Keratinocyte (primary cell): Measurements from ENCODE around the gene NHLRC3. TPM values are rescaled to one million over a fixed set of nuclear protein-coding genes. Genes with fewer than 3 reads are reported as not detected.

Experiments used
- DNase-seq: peaks from one replicate; pipeline ENCODE4 v3.0.0-alpha.2; 2011; ENCODE audit warnings: low read depth, missing footprints, low spot score
- FAIRE-seq: peaks from 2 replicates; lab custom pipeline; 2011; peaks lifted over from hg19 to GRCh38; lab: Jason Lieb, UNC
- H2AFZ ChIP-seq: 2 replicates; pipeline ENCODE4 v1.6.0; 2012; ENCODE audit warnings: low read length, control low read depth, inconsistent platforms; ENCODE audit not compliant: control insufficient read depth
- H3K27ac ChIP-seq: 2 replicates; pipeline ENCODE4 v1.5.1; 2011; ENCODE audit warnings: low read length; ENCODE audit not compliant: control insufficient read depth, insufficient read depth
- H3K27me3 ChIP-seq: 3 replicates; pipeline ENCODE4 v1.6.0; 2011; ENCODE audit warnings: low read length; ENCODE audit not compliant: control insufficient read depth, insufficient read depth; ENCODE audit errors: extremely low read depth
- H3K36me3 ChIP-seq, 2 experiments: 2 replicates in 1 of 2; 3 replicates in 1 of 2; pipeline ENCODE4 v1.5.1; 2011; ENCODE audit warnings: low read length in 2 of 2, mild to moderate bottlenecking in 1 of 2; ENCODE audit not compliant: control insufficient read depth in 2 of 2, insufficient read depth in 2 of 2; ENCODE audit errors: extremely low read depth in 1 of 2
- H3K4me1 ChIP-seq: 3 replicates; pipeline ENCODE4 v1.5.1; 2011; ENCODE audit warnings: low read length; ENCODE audit not compliant: control insufficient read depth, insufficient read depth; ENCODE audit errors: extremely low read depth
- H3K4me2 ChIP-seq: 3 replicates; pipeline ENCODE4 v1.6.0; 2011; ENCODE audit warnings: low read depth, low read length; ENCODE audit not compliant: control insufficient read depth, insufficient read depth; ENCODE audit errors: extremely low read depth
- H3K4me3 ChIP-seq, 3 experiments: fragments of 200-600 bp in 1 of 3; sonication (generic) in 1 of 3; 2 replicates in 2 of 3; 3 replicates in 1 of 3; pipeline ENCODE4 v1.5.1; 2011 to 2016; ENCODE audit warnings: low read length in 3 of 3, mild to moderate bottlenecking in 3 of 3, control low read depth in 2 of 3, inconsistent platforms in 1 of 3, low read depth in 1 of 3, mixed read lengths in 1 of 3, mixed run types in 1 of 3, moderate library complexity in 1 of 3; ENCODE audit not compliant: control insufficient read depth in 2 of 3, insufficient read depth in 2 of 3; ENCODE audit errors: extremely low read depth in 1 of 3
- H3K79me2 ChIP-seq: 2 replicates; pipeline ENCODE4 v1.6.0; 2012; ENCODE audit warnings: low read length; ENCODE audit not compliant: control insufficient read depth, insufficient read depth
- H3K9ac ChIP-seq: 3 replicates; pipeline ENCODE4 v1.6.0; 2011; ENCODE audit warnings: low read length; ENCODE audit not compliant: control insufficient read depth, insufficient read depth; ENCODE audit errors: extremely low read depth
- H3K9me1 ChIP-seq: 3 replicates; pipeline ENCODE4 v1.6.0; 2011; ENCODE audit warnings: low read length; ENCODE audit not compliant: control insufficient read depth, insufficient read depth; ENCODE audit errors: extremely low read depth
- H3K9me3 ChIP-seq: 2 replicates; pipeline ENCODE4 v1.5.1; 2012; ENCODE audit warnings: low read depth, low read length; ENCODE audit not compliant: control insufficient read depth
- H4K20me1 ChIP-seq: 3 replicates; pipeline ENCODE4 v1.6.0; 2011; ENCODE audit warnings: low read length; ENCODE audit not compliant: control insufficient read depth, insufficient read depth; ENCODE audit errors: extremely low read depth
- EZH2 ChIP-seq: IDR thresholded peaks from one replicate; pipeline ENCODE4 v1.6.1; 2012; ENCODE audit warnings: inconsistent platforms, mild to moderate bottlenecking, low read length, moderate library complexity
- dilution Hi-C: fragments of 300-500 bp; cut with MboI; formaldehyde crosslinking; loops from one replicate; pipeline ENCODE4 v1.7.0; 2020; ENCODE audit warnings: low sequenced_read_pairs; ENCODE audit not compliant: extremely low pct_ligation_motif_present
- polyA plus RNA-seq, 5 experiments: library from polyadenylated mRNA; depleted of rRNA in 3 of 5; stranded (reverse) in 3 of 5; stranded (forward) in 1 of 5; unstranded in 1 of 5; fragments of >200 nt; gene quantifications; 1 replicate in 1 of 5; 2 replicates in 3 of 5; 3 replicates in 1 of 5; pipeline versions ENCODE4 v1.2.1 to v1.2.3, GENCODE V29; 2011 to 2012; ENCODE audit warnings: missing spikeins in 2 of 5, low read depth in 1 of 5, low replicate concordance in 1 of 5
- TF ChIP-seq, protein P1 (sequence below), 3 experiments: IDR thresholded peaks in 1 of 3; conservative IDR thresholded peaks in 1 of 3; optimal IDR thresholded peaks in 1 of 3; 2 replicates in 2 of 3; 3 replicates in 1 of 3; pipeline versions ENCODE3 to v1.5.1; 2011; ENCODE audit warnings: low read length in 3 of 3, mild to moderate bottlenecking in 3 of 3, moderate library complexity in 2 of 3, control low read depth in 1 of 3, inconsistent platforms in 1 of 3; ENCODE audit not compliant: insufficient read depth in 2 of 3; ENCODE audit errors: extremely low read depth in 1 of 3

The NHLRC3 gene
- polyA plus RNA-seq, 1 donor (not counting 4 experiments of a cell fraction or from before 2014, with no cell fraction given), result 9.6 TPM

DNA sequence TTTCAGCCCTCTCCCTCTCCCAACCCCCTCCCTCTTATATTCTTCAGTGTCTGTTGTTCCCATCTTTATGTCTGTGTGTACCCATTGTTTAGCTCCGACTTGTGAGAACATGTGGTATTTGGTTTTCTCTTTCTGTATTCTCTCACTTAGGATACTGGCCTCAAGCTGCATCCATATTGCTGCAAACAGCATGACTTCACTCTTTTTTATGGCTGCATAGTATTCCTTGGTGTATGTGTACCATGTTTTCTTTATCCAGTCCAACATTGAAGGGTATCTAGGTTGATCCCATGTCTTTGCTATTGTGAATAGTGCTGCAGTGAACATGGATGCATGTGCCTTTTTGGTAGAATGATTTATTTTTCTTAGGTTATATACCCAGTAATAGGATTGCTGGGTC, 17.8 kb downstream of the NHLRC3 start:
- no peaks in the 10 kb centered on the region for H3K36me3 ChIP-seq
- H3K4me3 ChIP-seq, result no peak overlapping the region
- H3K9ac ChIP-seq, result no peak overlapping the region
- FAIRE-seq (no peak), DNase-seq (no peak)
- TF ChIP-seq, protein P1, sequence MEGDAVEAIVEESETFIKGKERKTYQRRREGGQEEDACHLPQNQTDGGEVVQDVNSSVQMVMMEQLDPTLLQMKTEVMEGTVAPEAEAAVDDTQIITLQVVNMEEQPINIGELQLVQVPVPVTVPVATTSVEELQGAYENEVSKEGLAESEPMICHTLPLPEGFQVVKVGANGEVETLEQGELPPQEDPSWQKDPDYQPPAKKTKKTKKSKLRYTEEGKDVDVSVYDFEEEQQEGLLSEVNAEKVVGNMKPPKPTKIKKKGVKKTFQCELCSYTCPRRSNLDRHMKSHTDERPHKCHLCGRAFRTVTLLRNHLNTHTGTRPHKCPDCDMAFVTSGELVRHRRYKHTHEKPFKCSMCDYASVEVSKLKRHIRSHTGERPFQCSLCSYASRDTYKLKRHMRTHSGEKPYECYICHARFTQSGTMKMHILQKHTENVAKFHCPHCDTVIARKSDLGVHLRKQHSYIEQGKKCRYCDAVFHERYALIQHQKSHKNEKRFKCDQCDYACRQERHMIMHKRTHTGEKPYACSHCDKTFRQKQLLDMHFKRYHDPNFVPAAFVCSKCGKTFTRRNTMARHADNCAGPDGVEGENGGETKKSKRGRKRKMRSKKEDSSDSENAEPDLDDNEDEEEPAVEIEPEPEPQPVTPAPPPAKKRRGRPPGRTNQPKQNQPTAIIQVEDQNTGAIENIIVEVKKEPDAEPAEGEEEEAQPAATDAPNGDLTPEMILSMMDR (optimal IDR thresholded peaks at IDR 0.05 in 1 of 3, IDR thresholded peaks at IDR 0.05 in 1 of 3, conservative IDR thresholded peaks at IDR 0.05 in 1 of 3; ENCODE audit: extremely low read depth in 1 of 3, insufficient read depth in 2 of 3, low read length in 3 of 3), result no peak
- TF ChIP-seq EZH2, result no peak
- H3K9me3 ChIP-seq, result no peaks in the 10 kb centered on the region
- no peak overlapping the region for H3K4me2 ChIP-seq
- H2AFZ ChIP-seq, result no peak overlapping the region
- no peak overlapping the region for H3K27ac ChIP-seq
- H3K79me2 ChIP-seq, result no peaks in the 10 kb centered on the region
- dilution Hi-C loops, result no loop called here
- no peaks in the 10 kb centered on the region for H3K27me3 ChIP-seq
- H4K20me1 ChIP-seq, result no peaks in the 10 kb centered on the region
- H3K9me1 ChIP-seq, result no peaks in the 10 kb centered on the region
- H3K4me1 ChIP-seq, result no peaks in the 10 kb centered on the region

DNA sequence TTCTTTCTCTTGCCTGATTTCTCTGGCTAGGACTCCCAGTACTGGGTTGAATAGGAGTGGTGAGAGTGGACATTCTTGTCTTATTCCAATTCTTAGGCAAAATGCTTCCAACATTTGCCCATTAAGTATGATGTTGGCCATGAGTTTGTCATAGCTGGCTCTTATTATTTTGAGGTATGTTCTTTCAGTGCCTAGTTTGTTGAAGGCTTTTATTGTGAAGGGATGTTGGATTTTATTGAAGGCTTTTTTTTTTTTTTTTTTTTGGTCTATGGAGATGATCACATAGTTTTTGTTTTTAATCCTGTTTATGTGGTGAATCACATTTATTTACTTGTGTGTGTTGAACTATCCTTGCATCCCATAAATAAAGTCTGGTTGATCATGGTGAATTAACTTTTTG, 19.8 kb downstream of the NHLRC3 start:
- TF ChIP-seq, protein P1 (optimal IDR thresholded peaks at IDR 0.05 in 1 of 3, IDR thresholded peaks at IDR 0.05 in 1 of 3, conservative IDR thresholded peaks at IDR 0.05 in 1 of 3; ENCODE audit: extremely low read depth in 1 of 3, insufficient read depth in 2 of 3, low read length in 3 of 3), result no peak
- no peak for TF ChIP-seq EZH2
- Histone ChIP-seq H3K4me1 (no peaks in the 10 kb centered on the region), H3K9ac (no peak overlapping the region), H3K9me1 (no peaks in the 10 kb centered on the region), H3K27ac (no peak overlapping the region), H4K20me1 (no peaks in the 10 kb centered on the region), H3K79me2 (no peaks in the 10 kb centered on the region), H3K4me2 (no peak overlapping the region), H3K9me3 (no peaks in the 10 kb centered on the region), H2AFZ (no peak overlapping the region), H3K4me3 (no peak overlapping the region), H3K27me3 (no peaks in the 10 kb centered on the region), H3K36me3 (no peaks in the 10 kb centered on the region)
- no peak for FAIRE-seq
- no peak for DNase-seq
- dilution Hi-C loops, result no loop called here
